Activated T-cell treated with anti-CD3 and anti-CD28 coated beads for 48 hours (primary cell): ENCODE measurements around the gene KCNK5.

Source experiments
- DNase-seq: peaks from one replicate; pipeline ENCODE4 v3.0.0-alpha.2; 2020; ENCODE audit warnings: low read depth

KCNK5 gene

GRCh38 chr6:39240155-39240757 is 11.0 kb upstream of the KCNK5 start:
- DNase-seq, result no peak

- no peak for DNase-seq
Observed at GRCh38 chr6:39239527-39240154, 10.4 kb upstream of the KCNK5 start.

DNA sequence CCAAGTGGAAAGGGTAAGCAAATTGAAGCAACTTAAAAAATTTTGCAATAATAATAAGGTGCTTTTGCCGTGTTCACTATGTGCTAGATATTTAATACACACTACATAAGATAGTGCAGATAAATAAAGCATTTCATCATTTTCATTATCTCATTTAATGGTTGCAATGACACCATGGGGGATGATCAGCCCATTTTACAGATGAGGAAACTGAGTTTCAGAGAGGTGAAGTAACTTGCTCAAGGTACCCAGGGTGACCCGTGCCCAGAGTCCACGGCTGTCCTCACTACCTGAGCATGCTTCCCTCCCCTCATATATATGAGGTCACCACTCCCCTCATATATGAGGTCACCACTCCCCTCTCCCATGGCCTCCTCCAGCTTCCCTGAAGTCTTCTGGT is 7.5 kb upstream of the KCNK5 start:
- no peak for DNase-seq

DNA sequence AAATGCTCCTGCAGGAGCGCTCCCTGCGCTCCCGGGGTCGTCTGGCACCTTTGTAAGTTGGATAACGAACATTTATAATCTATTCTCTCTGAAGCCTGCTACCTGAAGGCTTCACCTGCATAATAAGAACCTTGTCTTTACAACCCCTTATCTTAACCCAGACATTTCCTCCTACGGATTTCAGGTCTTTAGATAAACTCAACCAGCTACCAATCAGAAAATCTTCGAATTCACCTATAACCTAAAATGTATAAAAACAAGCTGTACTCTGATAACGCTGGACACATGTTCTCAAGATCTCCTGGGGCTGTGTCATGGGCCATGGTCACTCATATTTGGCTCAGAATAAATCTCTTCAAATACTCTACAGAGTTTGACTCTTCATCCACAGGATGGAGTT is 4.1 kb upstream of the KCNK5 start:
- DNase-seq, result no peak

- no peak for DNase-seq
Observed at GRCh38 chr6:39231521-39232243, 2.4 kb upstream of the KCNK5 start.

DNA sequence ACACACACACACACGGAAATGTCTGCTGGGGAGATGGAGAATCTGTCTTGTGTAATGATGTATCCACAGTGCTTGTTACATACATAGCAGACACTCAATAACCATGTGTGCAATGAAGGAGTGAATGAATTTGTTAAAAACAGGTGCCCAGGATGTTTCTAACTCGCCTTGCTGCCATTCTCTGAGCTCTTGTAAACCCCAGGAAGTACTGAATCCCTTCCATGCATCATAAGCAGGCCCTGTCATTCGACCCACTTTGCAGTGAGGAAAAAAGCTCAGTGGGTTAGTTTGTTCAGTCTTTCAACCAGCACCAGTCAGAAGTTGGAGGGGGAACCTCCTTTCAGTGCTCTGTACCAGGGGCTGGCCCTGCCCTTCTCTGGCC is 1.4 kb upstream of the KCNK5 start:
- no peak for DNase-seq

DNA sequence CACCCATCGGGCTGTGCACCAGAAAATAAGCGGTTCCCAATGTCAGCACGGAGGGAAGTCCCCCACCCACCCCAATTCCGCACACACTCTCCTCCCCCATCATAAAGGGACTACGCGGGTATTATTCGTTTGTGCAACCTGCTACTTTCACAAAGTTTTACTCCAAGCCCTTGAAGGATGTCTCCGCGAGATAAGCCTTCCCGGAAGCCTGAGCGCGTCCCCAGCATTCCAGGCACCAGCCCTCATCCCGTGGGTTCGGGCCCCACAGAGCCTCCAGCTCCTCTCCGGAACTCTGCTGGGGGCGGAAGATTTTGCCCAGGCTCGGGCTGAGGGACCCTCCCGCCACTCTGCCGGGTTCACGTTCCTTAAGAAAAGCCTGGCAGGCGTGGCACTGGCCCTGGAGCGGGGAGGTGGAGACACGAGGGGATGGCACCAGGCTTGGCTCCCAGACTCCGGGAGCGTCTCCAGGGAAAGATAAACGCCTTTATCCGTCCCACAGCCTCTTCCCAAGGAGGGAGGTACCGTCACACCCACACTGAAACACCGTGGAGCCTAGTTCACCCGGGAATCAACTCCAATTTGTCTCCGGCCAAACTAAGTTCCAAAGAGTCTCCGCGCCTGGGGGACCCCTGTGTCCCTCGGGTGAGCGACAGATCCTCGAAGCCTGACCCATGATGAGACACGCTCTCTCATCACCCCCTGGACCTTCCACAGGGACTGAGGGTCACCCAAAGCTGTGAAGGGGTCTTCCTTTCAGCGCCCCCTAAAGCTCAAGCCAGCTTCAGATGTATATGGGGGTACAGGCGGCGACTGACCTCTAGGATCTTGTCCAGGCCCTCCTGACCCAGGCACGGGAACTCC is 934 bp downstream of the KCNK5 start:
- peak; percentile 33 for DNase-seq

GRCh38 chr6:39227476-39227875 is 1.8 kb downstream of the KCNK5 start:
- DNase-seq, result no peak

GRCh38 chr6:39226639-39227329 is 2.5 kb downstream of the KCNK5 start:
- DNase-seq, result no peak

DNA sequence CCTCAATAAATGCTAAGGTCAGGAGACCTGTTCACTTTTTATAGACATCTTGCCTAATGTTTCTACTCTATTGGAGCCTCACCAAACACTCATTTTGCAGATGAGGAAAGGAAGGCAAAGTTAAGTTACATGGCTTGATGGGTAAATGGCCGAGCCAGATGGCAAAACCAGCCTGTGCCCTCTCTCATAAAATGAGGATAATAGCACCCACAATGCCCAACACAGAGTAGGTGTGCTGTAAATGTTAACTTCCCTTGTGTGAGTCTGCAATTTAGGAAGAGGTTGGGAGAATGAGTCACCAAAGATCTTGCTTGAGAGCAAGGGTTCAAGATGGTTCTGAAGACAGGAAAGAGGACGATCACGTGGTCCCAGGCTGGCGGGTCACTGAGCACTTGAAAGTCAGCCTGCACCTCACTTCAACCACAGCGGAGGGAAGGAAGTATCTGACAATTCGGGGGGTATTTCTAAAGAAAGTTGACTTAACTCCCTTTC is 3.3 kb downstream of the KCNK5 start:
- peak; percentile 27 for DNase-seq

GRCh38 chr6:39225543-39225942 is 3.7 kb downstream of the KCNK5 start:
- DNase-seq, result no peak

DNA sequence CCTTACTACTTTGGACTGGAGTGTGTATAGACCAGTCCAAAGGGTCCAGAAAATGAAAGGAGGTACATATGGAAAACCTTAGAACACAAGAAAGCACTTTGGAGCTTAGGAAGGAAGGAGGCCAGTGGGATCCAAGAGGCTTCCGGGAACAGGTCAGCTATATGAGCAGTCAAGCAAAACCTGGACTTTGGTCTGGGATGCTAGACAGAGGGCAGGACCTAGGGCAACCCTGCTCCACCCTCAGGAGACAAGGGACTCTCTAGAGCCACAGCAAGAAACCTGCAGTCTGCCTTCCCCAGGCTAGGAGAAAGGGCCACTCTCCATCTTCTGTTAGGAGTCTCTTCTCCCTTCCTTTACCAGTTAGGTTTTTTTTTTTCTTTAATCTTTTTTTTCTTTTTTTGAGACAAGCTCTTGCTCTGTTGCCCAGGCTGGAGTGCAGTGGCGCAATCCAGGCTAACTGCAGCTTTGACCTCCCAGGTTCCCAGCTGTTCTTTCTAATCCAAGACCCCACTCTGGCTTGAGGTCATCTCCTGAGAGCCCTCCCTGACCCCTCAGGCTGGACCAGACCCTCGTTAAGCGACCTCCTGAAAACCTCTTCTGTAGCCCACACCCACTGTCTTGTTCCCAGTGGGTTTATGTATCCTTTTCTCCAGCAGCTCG is 4.6 kb downstream of the KCNK5 start:
- no peak for DNase-seq

DNA sequence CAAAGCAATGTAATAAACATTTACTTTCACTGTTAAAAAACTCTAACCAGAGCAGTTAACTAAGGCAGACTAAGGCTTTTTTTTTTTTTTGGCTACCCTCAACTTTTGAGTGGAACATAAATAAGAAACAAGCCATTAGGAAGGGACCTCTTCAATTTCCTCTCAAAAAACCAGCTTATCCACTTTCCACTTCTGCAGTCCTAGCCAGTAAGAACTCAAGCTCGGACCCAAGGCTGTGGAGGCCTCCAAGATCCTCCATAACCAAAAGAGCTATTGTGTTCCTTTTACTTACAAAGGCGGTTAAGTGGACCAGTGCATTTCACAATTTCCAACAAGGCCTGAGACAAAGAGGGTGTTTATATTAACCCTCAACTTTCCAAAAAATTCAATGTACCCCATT is 5.3 kb downstream of the KCNK5 start:
- DNase-seq, result no peak

DNA sequence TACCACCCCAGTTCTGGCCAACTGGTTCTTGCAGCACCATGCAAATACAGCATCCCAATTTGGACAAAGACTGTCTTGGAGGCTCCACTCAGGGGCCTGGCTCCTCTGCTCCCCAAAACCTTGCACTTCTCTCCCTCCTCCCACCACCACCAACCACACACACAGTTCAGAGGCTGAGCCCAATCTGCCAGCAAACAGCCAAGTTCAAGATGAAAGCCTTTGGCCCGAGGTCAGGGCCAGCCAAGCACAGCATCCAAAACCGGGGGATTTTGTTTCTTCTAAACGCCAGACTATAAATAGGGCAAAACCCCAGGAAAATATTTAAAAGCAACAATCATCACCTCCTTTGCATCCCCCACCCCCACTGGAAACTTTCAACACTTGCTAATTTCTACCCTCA is 5.7 kb downstream of the KCNK5 start:
- DNase-seq, result no peak

- DNase-seq, result no peak
Observed at GRCh38 chr6:39223061-39223460, 6.2 kb downstream of the KCNK5 start.

DNA sequence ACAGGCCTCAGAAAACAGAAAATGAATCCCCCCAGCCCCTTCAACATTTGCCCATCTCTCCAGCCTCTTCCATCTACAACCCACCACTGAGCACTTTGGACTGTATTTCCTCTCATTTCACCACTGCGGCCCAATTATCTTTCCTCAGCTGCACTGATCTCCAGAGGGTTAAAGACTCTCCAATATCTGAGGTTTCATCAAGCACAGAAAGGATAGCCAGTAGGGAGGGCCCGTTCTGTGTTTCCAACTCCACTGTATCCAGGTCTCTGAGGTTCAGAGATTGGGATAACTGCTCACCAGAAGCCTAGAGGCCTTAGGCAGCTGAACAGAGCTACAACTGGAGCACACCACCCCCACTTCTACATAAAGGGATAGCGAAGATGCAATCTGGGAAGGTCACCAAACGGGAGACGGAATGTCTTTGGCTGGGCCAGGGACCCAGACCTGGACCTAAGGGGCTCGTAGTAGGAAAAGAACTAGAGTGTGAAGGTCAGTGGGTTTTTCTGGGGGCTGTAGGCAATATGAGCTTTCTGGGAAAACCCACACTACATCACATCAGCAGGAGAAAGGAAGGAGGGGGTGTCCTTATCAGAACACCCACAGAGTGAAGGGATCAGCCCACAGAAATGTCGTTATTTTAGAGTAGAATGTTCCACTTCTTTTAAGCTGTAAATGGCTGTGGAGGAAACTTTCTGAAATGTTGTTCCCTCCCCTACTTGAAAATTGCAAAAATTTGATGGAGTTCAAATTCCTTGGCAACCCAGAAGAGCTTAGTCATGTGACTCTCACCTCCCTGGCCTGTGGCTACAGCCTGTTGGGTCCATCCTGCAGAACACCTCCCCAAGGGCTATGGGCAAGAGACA is 7.3 kb downstream of the KCNK5 start:
- no peak for DNase-seq

- no peak for DNase-seq
Observed at GRCh38 chr6:39221115-39221514, 8.2 kb downstream of the KCNK5 start.

DNA sequence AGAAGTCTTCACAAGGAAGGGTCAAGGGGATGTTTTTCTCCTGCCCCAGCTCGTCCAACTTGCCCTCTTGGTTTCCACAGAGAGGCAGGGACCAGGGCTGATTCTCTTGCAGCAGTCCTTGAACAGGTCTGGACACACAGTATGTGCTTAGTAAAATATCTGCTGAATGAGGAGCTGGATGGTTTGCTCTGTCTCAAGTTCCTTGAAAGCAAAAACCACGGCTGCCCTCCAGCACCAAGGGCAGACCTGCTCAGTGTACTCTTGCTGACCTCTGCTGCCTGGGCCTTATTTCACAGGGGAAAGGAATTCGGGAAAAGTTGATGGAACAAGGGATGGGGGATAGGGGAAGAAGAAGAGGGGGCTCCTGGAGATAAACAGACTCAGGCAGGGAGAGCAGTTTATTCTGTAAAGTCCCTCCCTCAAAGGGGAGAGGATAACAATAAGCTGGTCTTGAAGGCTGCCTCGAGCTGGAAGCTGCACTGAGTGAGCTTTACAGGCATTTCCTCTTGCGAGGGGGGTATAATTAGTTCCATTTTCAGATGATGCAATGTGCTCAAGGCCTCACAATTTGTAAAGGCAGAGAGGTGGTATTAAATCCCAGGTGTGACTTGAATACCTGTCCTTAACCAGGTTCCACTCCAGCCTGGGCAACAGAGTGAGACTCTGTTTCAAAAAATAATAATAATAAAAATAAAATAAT is 10.3 kb downstream of the KCNK5 start:
- no peak for DNase-seq

GRCh38 chr6:39217177-39217864 is 12.0 kb downstream of the KCNK5 start:
- DNase-seq, result no peak
